ENCODE measurements around the gene C1orf141.
"Not testable (repeated sequence)": the region's sequence is repeated elsewhere in the genome, so short reads cannot be mapped to it uniquely, and the experiment has no call there.

C1orf141 gene

GRCh38 chr1:67134695-67135094 is at the start of gene C1orf141:
TSS of gene C1orf141 (minus strand) at chr1:67134970. CDS start at chr1:67127240, 7,730 bp downstream.
- no peak for DNase-seq (ENCODE audit: low read depth in 1 of 2, low spot score in 1 of 2)

GRCh38 chr1:67175530-67176087 is 40.8 kb upstream of the C1orf141 start:
- DNase-seq (ENCODE audit: low read depth in 1 of 2, low spot score in 1 of 2), result no peak

GRCh38 chr1:67174716-67175284 is 40.0 kb upstream of the C1orf141 start:
- no peak for DNase-seq (ENCODE audit: low read depth in 1 of 2, low spot score in 1 of 2)

- no peak for DNase-seq (ENCODE audit: low read depth in 1 of 2, low spot score in 1 of 2)
Measured at GRCh38 chr1:67173988-67174387, 39.2 kb upstream of the C1orf141 start.

- no peak for DNase-seq (ENCODE audit: low read depth in 1 of 2, low spot score in 1 of 2)
Measured at GRCh38 chr1:67171978-67172377, 37.2 kb upstream of the C1orf141 start.

- DNase-seq (ENCODE audit: low read depth in 1 of 2, low spot score in 1 of 2), result no peak
Measured at GRCh38 chr1:67171574-67171955, 36.8 kb upstream of the C1orf141 start.

- no peak for DNase-seq (ENCODE audit: low read depth in 1 of 2, low spot score in 1 of 2)
Measured at GRCh38 chr1:67170751-67171573, 36.2 kb upstream of the C1orf141 start.

GRCh38 chr1:67169932-67170331 is 35.2 kb upstream of the C1orf141 start:
- DNase-seq (ENCODE audit: low read depth in 1 of 2, low spot score in 1 of 2), result no peak

- no peak for DNase-seq (ENCODE audit: low read depth in 1 of 2, low spot score in 1 of 2)
Measured at GRCh38 chr1:67169496-67169895, 34.7 kb upstream of the C1orf141 start.

- DNase-seq (ENCODE audit: low read depth in 1 of 2, low spot score in 1 of 2), result no peak
Measured at GRCh38 chr1:67166196-67166595, 31.4 kb upstream of the C1orf141 start, which contains the start of gene IL23R. TSS of gene IL23R (plus strand) at chr1:67166454. CDS start at chr1:67168121, 1,667 bp downstream.

GRCh38 chr1:67165468-67166041 is 30.8 kb upstream of the C1orf141 start:
- no peak for DNase-seq (ENCODE audit: low read depth in 1 of 2, low spot score in 1 of 2)

GRCh38 chr1:67162954-67163353 is 28.2 kb upstream of the C1orf141 start:
- no peak for DNase-seq (ENCODE audit: low read depth in 1 of 2, low spot score in 1 of 2)

GRCh38 chr1:67159233-67159632 is 24.5 kb upstream of the C1orf141 start:
- DNase-seq (ENCODE audit: low read depth in 1 of 2, low spot score in 1 of 2), result no peak

- DNase-seq (ENCODE audit: low read depth in 1 of 2, low spot score in 1 of 2), result no peak
Measured at GRCh38 chr1:67158401-67158800, 23.6 kb upstream of the C1orf141 start.

GRCh38 chr1:67150931-67151330 is 16.2 kb upstream of the C1orf141 start:
- no peak for DNase-seq (ENCODE audit: low read depth in 1 of 2, low spot score in 1 of 2)

- peak in 1 of 2 donors; percentile 21 for DNase-seq (ENCODE audit: low read depth in 1 of 2, low spot score in 1 of 2)
Measured at GRCh38 chr1:67149179-67149770, 14.5 kb upstream of the C1orf141 start.

- no peak for DNase-seq (ENCODE audit: low read depth in 1 of 2, low spot score in 1 of 2)
Measured at GRCh38 chr1:67148516-67149178, 13.9 kb upstream of the C1orf141 start.

GRCh38 chr1:67147973-67148372 is 13.2 kb upstream of the C1orf141 start:
- not testable (repeated sequence) for DNase-seq (ENCODE audit: low read depth in 1 of 2, low spot score in 1 of 2)

GRCh38 chr1:67146539-67146938 is 11.8 kb upstream of the C1orf141 start:
- DNase-seq (ENCODE audit: low read depth in 1 of 2, low spot score in 1 of 2), result no peak

- DNase-seq (ENCODE audit: low read depth in 1 of 2, low spot score in 1 of 2), result no peak
Measured at GRCh38 chr1:67146101-67146500, 11.3 kb upstream of the C1orf141 start.

GRCh38 chr1:67144696-67145095 is 9.9 kb upstream of the C1orf141 start:
- no peak for DNase-seq (ENCODE audit: low read depth in 1 of 2, low spot score in 1 of 2)
